GM19372 (cell line): ENCODE results near the gene WDR1.

Source experiments
- ATAC-seq: cut with Tn5 transposase; IDR thresholded peaks from one replicate; pipeline ENCODE4 v1.9.1; 2021; ENCODE audit warnings: mild to moderate bottlenecking, low read depth, moderate library complexity; ENCODE audit not compliant: unreplicated experiment

Gene WDR1

DNA sequence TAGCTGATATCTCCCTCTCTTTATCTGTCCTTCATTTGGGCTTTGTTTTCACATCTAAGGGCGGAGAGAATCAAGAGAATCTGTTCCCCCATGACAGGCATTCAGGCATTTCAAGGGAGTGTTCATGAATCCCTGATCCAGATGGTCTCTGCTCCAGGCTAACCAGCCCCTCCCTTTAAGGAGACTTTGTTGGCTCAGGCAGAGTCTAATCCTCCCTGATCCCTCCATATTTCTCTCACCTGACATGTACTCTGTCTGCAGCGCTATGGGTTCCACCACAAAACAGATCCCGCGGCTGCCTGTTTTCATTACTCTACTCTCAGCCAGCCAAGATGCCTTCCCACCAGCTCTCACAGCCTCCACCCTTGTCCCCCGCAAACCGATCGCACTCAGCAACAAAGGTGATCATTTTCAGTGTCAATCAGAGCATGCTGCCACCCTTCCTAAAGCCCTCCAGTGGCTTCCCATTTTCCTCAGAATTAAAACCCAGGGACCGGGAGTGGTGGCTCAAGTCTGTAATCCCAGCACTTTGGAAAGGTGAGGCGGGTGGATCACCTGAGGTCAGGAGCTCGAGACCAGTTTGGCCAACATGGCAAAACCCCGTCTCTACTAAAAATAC lies 65.0 kb downstream of the WDR1 start:
- no peak for ATAC-seq

DNA sequence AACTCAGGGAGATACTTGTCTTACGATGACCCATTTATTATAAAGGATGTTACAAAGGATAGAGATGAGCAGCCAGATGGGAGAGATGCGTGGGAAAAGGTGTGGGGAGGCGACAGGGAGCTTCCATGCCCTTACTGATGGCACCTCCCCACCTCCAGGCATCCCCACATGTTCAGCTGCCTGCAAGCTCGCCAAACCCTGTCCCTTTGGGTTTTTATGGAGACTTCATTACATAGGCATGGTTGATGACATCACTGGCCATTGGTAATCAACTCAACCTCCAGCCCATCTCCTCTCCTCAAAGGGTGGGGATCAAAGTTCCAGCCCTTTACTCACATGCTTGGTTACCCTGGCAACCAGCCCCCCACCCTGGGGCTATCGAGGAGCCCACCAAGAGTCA lies 65.9 kb downstream of the WDR1 start:
- ATAC-seq, result no peak

DNA sequence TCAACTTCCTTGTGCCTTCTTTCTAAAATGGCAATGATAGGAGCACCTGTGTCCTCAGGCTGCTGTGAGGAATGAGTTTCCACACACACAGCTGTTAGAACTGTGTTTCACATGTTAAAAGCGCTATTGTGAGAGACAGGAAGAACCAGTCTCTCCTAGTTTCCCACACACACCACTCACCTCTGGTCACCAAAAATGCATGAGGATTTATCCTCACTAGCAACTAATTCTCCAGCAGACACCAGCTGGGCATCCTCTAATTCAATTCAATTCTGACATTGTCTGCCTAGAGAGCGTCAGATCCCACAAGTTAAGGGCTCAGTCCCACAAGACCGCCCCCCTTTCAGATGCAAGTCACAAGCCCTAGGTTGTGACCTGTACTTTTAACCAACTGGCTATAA lies 66.3 kb downstream of the WDR1 start:
- no peak for ATAC-seq

DNA sequence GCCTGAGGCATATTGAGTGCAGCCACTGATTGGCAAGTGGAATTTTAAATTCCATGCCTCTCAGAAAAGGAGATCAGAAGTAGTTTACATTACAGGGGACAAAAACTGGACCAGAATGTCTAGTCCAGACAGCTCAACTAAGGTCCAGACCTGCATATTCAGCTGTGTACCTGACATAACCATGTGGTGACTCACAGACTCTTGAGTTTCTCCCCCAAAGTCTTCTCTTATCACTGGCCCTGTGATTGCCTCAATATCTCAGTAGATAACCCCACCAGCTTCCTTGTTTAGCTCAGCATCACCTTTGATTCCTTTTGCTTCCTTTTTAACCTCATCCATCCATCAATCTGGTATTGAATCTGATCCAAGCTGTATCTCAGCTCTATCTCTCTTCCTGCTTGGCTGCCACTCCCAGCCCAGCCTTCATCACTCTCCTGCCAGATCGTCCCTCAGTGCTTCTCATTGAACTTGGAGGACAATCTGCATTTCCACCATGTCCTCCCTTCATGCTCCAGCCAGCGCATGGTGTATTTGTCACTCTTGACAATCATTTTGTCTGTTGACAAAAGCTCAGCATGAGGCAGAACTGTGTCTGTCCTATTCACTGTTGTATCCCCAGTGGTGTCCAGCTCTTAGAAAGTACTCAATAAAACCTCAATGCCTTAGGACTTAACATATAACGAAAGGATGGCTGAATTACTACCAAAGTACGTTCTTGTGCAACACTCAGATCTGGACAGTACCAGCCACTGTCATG lies 67.5 kb downstream of the WDR1 start:
- no peak for ATAC-seq

DNA sequence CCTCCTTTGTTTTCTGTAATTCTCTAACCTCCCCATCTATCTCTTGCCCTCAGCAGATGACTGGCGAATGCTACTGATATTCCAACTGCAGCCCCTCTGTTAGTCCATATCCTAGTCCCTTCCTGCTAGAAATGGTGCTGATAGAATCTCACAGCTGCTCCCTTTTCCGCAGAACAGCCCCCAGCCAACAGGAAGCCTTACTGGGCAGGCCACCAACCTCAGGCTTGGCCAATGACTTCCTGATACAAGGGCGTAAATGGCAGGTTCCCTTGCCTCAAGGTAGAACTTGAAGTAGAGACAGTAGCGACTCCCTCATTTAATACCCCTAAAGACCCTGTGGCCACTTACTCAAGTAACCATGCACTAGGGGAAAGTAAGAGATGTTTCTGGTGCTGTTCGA lies 68.6 kb downstream of the WDR1 start:
- no peak for ATAC-seq

DNA sequence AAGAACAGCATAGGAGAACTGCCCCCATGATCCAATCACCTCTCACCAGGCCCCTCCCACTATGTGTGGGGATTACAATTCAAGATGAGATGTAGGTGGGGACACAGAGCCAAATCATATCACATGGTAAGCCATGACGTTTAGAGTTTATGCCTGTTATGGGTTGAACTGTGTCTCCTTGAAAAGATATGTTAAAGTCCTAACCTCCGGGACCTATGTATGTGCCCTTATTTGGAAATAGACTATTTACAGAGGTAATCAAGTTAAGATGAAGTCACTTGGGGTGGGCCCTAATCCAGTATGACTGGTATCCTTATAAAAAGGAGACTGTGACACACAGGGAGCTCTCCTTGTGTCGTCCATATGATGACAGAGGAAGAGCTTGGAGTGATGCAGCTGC lies 70.1 kb downstream of the WDR1 start:
- ATAC-seq, result no peak

DNA sequence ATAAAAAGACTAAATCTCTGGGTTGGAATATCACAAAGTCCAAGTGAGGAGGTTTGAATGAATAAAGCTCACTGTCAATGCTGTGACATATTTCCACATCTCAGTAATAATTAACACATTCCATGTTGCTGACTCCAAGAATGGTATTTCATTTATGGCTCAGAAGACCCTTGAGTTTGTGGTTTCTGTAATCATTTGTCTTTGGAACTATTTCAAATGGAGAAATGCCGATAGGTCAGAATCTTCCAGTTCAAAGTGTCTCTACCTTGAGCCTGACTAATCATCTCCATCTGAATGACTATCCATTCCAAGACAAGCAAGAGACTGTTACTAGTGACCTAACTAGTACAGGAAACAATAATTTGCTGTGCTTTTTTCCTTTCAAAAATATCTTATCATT lies 71.1 kb downstream of the WDR1 start:
- ATAC-seq, result no peak

DNA sequence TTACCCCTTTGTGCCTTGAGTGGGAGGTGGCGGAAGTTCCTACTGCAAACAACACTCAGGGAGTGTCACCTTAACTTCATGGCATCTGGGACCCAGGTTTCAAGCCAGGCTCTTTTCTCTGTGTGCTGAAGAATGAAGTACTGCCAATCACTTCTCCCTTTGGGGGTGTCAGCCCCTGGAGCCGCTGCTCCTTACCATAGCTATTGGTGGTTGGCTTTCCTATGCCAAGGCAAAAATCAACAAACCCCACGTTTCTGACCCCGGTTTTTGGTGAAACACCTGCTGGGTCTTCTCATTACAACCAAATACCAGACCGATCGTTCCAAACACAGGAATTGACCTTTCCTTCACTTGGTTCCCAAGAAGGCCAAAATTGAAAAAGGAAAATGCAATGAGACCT lies 75.6 kb downstream of the WDR1 start:
- no peak for ATAC-seq

DNA sequence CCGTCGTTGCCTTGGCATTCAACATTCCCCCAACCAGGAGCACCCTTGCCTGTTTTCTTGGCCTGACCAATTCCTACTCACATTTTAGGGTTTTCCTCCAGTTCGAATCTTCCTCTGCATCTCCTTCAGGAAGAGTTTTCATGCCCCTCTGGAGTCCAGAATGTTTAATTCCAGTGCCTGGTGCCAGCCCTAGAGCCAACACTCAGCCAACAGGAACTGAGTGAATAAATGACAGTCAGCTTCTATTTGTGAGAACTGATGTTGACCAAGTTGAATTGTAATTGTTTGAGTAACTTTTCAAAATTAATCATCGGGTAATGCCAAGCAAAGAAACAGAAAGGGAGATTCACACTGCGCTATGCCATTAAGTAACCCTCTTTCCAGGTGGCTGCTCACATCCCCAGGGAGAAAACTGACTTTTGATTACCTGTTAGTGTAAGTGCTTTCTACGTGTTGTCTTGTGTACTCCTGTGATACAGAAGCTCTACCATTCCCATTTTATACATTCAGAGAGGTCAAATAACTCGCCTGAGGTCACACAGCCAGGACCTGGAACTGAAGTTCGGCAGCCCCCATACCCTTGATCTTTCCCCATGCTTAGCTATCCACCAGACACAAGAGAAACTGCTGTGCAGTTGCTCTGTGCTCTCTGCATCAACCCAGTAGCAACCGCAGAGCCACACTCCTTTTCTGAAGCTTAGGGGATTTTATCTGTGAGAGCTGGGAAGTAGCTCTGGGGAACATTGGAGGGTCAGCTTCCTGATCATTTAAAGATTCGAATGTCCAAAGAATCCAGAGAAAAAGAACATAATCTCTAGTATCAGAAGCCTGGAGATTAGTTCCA lies 76.3 kb downstream of the WDR1 start:
- ATAC-seq, result no peak

DNA sequence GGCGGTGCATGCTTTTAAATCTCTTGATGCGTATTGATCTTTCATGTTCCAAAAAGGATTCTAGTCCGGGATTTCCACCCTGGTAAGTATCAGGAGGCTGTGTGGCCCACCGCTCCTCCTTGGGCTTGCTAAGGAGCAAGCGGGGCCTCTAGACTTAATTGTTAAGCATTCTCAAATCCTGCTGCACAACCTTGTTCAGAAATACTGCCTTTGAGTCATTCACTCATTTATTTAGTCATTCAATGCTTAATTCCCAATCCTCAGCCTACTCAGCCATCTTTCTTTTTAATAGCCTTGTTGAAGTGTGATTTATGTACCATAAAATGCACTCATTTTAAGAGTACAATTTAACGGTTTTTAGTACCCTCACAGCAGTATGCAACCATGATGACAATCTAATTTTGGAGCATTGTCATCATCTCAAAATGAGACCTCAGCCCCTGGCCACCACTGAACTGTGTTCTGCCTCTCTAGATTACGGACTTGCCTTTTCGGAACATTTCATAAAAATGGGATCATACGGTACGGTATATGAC lies 79.7 kb downstream of the WDR1 start:
- no peak for ATAC-seq

DNA sequence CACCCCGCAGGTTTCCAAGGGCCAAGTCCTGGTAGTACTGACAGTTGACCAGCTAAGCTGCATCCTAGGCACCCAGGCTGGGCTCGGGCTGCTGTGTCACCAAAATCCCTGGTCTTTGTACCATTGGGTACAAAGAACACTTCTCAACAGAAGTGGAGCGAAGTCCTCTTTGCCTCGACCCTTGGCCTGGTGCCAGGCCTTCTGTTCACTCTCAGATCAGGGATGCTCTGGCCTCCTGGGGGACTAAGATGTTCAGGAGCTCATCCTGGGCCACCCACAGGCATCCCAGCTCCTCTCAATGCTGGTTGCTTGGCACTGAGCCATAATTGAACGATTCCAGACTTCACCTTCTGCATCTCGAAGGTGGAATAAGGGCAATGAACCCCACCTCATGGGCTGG lies 81.5 kb downstream of the WDR1 start:
- no peak for ATAC-seq

DNA sequence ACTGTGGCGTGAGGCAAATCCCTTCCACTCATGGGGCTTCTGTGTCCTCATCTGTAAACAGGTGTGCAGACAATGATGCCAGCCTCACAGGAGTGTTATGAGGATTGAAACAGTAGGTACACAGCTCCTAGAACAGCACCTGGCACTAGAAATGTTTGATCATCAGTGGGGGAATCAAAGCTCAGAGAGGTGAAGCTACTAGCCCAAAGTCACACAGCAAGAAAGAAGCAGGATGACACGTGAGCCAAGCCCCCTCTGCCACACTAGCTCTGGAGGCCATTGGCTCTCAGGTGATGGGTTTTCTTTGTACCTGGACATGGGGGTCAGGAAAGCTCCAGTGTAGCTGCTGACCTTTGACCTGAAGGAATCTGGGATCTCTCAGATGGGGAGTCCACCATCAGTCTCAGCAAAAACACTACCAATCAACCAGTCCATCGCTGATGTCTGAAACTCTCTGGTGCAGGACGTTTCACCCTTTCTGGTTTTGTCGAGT lies 81.9 kb downstream of the WDR1 start:
- no peak for ATAC-seq

DNA sequence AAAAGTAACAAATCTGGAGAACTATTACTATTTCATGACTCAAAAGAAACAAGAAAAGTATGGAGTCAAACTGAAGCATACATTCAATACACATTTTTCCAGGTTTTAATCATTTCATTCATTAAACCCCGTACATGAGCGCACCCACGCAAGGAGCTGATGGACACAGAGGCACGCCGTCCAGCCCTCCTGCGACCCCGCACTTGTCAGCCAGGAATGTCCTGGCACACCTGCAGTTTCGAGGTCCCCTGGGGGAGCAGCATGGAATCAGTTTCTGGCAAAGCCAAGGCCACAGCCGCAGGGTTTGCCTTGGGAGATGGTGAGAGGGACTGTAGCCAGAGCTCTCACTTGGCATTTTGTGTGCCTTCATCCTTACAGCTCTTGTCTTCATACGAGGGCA lies 82.5 kb downstream of the WDR1 start:
- ATAC-seq, result no peak

DNA sequence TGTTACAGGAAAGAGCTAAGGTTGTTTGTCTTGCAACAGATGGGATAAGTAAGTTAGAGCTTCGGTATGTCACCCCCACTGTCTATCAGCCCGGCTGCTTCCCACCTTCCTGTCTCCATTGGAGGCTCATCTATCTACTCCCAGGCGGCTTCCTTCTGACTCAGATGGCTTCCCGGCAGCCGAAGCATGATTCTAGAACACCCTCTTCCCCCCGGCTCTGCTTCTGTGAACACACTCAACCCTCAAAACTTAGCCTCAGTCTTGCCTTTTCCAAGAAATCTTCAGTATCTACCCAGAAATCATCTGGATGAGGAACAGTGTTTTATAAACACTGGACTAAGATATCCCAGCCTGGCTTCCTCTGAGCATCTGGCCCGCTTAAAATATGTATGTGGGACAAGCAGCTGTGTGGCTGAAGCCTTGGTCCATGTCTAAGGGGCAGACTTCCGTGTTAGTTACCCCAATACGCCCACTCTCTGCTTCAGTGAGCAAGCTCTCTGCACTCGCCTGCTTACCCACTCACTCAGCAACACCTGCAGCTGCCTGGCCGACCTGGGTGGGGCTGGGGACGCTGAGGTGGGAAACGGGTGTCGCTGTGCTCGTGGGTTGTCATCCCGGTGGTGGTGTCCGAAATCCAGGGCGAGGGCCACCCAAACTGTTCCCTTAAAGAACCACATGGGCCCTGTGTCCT lies 83.3 kb downstream of the WDR1 start:
- ATAC-seq, result peak; percentile 68

DNA sequence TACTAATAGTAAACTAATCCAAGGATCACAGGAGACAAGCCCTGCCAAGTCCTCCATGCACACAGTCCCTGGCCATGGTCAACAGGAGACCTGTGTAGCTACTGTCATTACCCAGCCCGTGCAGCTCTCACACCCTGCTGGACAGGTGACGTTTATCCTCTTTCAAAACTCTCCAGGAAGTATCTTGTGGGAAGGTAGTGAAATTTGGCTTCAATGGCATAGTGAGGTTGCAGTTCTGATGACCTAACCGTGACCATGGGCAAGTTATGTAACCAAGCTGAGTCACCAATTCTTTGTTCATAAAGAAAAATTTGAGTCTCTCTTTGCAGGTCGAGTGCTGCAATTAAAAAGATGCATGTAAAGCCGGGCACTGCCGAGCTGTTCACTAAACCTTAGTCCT lies 84.0 kb downstream of the WDR1 start:
- no peak for ATAC-seq

DNA sequence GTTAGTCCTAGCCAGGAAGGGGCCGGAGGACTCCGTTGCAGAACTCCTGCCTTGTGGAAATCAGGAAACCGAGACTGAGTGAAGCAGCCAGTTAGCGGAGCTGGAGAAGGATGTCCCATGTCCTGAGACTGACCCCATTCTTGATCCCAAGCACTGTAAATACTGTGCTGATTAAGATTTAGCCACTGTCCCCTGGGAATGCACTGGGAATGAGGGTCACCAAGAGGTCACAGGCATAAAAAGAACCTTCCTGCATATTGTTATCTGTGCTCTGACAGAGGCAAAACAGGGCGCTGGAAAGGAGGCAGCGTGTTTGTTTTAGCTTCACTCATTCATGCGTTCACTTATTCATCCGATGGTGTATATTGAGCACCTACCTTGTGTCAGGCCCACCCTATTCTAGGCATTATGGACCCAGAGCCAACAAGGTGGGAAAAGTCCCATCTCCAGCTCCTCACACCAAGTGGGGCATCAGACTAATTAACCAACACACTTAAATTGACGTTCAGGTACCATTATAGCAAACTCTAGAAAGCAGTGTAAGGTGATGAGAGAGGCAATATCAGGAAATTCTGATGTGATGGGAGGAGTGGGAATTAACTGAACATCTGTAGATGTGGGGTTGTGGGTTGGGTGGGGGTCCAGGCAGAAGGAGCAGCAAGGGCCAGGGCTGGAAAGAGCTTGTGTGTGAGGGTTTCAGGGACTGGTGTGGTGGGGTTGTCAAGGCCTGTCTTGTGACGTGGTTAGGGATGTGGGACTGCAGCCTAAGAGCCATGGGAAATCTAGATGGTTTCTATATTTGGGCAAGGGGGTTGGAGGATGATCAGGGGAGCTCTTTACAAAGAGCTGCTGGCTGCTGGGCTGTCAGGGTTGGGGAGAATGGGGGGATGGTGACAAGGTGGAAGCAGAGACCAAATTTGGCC lies 84.7 kb downstream of the WDR1 start:
- no peak for ATAC-seq

DNA sequence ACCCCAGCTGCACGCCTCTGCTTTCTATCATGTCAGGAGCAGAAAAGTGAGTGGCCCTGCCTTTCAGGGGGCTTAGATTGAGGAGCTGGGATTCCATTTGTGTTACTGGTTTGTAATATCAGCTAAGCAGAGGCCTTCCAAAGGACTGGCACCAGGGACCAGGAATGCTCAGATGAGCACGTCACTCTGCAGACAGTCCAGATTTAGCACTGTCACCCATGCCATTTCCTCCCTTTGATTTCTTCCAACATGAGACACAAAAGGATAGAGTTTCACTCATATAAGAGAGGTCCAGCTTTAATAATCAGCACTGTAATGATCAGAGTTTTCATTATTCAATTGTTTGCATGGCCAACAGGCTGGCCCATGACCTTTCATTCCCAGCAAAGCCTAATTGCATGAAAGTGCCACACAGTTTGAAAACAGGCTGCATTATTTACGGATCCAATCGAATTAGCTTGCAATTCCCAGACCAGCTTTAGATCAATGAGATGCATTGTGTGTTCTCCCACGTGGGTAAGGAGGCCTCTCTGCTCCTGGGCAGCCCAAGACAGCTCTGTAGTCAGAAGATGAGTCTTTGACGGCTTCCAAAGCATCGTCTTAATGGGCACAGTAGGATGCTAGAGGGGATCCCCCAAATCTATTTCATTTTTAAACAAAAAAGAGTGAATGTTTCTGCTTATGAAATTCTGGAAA lies 85.5 kb downstream of the WDR1 start:
- no peak for ATAC-seq

DNA sequence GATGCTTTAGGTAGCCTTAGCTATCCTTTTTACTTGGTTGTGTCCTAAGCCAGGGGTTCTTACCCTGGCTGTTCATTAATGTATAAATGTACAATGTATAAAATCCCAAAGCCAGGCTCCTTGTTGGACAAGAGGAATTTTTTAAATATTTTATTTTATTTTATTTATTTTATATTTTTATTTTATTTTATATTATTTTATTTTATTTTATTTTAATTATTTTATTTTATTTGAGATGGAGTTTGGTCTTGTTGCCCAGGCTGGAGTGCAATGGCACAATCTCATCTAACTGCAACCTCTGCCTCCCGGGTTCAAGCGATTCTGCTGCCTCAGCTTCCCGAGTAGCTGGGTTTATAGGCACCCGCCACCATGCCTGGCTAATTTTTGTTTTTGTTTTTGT lies 87.2 kb downstream of the WDR1 start:
- no peak for ATAC-seq

DNA sequence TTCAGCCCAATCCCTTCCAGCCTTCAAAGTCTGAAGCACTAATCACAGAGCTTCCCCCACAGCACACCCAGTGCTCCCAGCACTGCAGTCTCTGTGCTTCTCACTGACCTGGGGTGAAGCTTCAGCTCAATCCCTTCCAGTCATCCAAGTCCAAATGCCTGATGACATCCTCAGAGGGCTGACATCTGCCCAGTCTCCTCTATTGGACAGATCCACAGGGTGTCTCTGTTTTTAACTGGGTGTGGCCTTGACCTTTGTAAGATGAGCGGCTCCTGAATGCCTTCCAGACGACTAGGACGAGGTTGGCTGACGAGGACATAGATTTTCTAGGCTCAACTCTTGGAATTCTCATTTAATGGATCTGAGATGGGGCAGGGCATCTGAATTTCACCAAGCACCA lies 87.7 kb downstream of the WDR1 start:
- no peak for ATAC-seq
